Caco-2 (cell line): Measurements from ENCODE around the gene SARNP. TPM values are rescaled to one million over a fixed set of nuclear protein-coding genes. Genes with fewer than 3 reads are reported as not detected.

ENCODE experiments used
- BruUV-seq: library from RNA; stranded (reverse); fragments of 400-500 nt; replicated peaks from 2 replicates; lab custom pipeline; 2021; lab: Mats Ljungman, UMichigan
- CTCF ChIA-PET: fragments of 300-600 bp; sonication (Branson Sonifier 250); formaldehyde crosslinking; loops from one replicate; lab custom pipeline; 2022; ENCODE audit warnings: antibody characterized with exemption; lab: Charles Lee
- POLR2A ChIA-PET: fragments of 300-600 bp; sonication (Branson Sonifier 250); formaldehyde crosslinking; loops from one replicate; lab custom pipeline; 2022; ENCODE audit warnings: antibody characterized with exemption; lab: Charles Lee
- DNase-seq, 2 experiments: peaks; one replicate each; pipeline versions ENCODE4 v3.0.0 to v3.0.0-alpha.2; 2020 to 2022
- H3K27me3 ChIP-seq: replicated peaks from 2 replicates; pipeline ENCODE4 v1.6.0; 2011; ENCODE audit warnings: low read length; ENCODE audit not compliant: control insufficient read depth, insufficient read depth
- H3K36me3 ChIP-seq: 2 replicates; pipeline ENCODE4 v1.5.1; 2011; ENCODE audit warnings: low read length; ENCODE audit not compliant: control insufficient read depth, insufficient read depth
- H3K4me1 ChIP-seq: fragments of 250-450 bp; sonication (Bioruptor Pico); 2 replicates; pipeline ENCODE4 v1.5.1; 2020; ENCODE audit warnings: mild to moderate bottlenecking
- H3K4me3 ChIP-seq: 2 replicates; pipeline ENCODE4 v1.5.1; 2011; ENCODE audit warnings: low read depth, mild to moderate bottlenecking, control low read depth, low read length
- H3K9me3 ChIP-seq: fragments of 250-450 bp; sonication (Bioruptor Pico); 2 replicates; pipeline ENCODE4 v1.5.1; 2020; ENCODE audit warnings: mild to moderate bottlenecking, moderate library complexity
- H3K27ac Mint-ChIP-seq: one replicate; pipeline ENCODE4 v1.8.0; 2022; ENCODE audit warnings: mixed read lengths; ENCODE audit not compliant: unreplicated experiment
- H3K27me3 Mint-ChIP-seq: one replicate; pipeline ENCODE4 v1.8.0; 2022; ENCODE audit warnings: mixed read lengths; ENCODE audit not compliant: insufficient read depth, unreplicated experiment
- H3K36me3 Mint-ChIP-seq: one replicate; pipeline ENCODE4 v1.8.0; 2022; ENCODE audit warnings: mild to moderate bottlenecking, mixed read lengths; ENCODE audit not compliant: insufficient read depth, unreplicated experiment
- H3K4me1 Mint-ChIP-seq: one replicate; pipeline ENCODE4 v1.8.0; 2022; ENCODE audit warnings: low read depth, mixed read lengths; ENCODE audit not compliant: unreplicated experiment
- H3K4me3 Mint-ChIP-seq: one replicate; pipeline ENCODE4 v1.8.0; 2022; ENCODE audit warnings: mild to moderate bottlenecking, moderate library complexity, mixed read lengths; ENCODE audit not compliant: unreplicated experiment
- H3K9me3 Mint-ChIP-seq: one replicate; pipeline ENCODE4 v1.8.0; 2022; ENCODE audit warnings: mixed read lengths; ENCODE audit not compliant: unreplicated experiment
- intact Hi-C: fragments of 100-400 bp; cut with micrococcal nuclease; formaldehyde crosslinking; loops from one replicate; pipeline ENCODE4 v1.10.0; 2022; ENCODE audit not compliant: unreplicated experiment
- total RNA-seq: library from RNA; stranded (reverse); gene quantifications from 2 replicates; pipeline ENCODE4 v1.2.3, GENCODE V29; 2022
- TF ChIP-seq, protein P1 (sequence below), 2 experiments: fragments of 200-600 bp in 1 of 2; IDR thresholded peaks; 1 replicate in 1 of 2; 2 replicates in 1 of 2; pipeline versions ENCODE4 v1.5.1 to v1.8.0; 2011 to 2022; ENCODE audit warnings: antibody characterized with exemption in 1 of 2, control low read depth in 1 of 2, inconsistent platforms in 1 of 2, low read depth in 1 of 2, low read length in 1 of 2, mild to moderate bottlenecking in 1 of 2, moderate library complexity in 1 of 2; ENCODE audit not compliant: insufficient read depth in 1 of 2, severe bottlenecking in 1 of 2, unreplicated experiment in 1 of 2

SARNP gene
- total RNA-seq, 1 experiment from 2014 or later, result 77.6 TPM

DNA sequence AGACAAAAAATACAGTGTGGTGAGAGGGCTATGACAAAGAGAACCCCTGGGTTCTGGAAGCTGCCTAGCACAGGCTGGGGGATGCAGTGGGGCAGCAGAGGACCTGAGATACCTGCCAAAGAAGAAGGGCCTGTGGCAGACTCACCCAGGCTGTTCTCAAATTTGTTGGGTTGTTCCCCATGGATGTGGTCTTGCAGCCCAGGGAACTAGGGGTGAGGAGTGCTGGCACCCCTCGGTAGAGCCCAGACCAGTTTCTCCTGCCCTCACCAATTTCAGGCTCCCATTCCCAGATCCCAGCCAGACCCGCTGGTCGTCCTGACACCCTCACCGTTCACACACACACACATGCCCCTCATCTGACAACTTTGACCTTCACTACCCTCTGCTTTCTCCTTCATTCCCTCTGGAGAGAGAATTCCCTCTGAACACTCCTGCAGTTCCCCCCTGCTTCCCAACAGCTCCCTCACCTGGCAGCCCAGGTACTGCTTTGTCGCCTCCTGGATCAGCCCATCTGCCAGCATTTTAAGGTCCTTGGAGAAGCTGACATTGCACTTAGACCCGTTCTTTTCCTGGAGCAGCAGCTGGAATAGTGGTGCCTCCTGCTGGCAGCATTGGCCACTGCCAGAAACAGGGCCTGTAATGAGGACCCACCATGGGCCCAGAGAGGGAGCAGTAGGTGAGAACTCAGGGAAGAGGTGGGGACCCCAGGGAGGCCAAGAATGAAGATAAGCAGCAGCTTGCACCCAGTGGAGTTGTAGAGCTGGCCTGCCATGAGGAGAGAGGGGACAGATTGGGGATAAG, 80.5 kb downstream of the SARNP start:
- H3K27ac Mint-ChIP-seq, result no peak overlapping the region
- CTCF ChIA-PET, result interaction anchor here (0.5 to 3.8 kb wide), 17 partner anchors 8 to 466 kb away, joined by 3 to 37 read pairs (median 11); partner anchors contain the start of genes CD63, DNAJC14, ORMDL2 and PYM1

DNA sequence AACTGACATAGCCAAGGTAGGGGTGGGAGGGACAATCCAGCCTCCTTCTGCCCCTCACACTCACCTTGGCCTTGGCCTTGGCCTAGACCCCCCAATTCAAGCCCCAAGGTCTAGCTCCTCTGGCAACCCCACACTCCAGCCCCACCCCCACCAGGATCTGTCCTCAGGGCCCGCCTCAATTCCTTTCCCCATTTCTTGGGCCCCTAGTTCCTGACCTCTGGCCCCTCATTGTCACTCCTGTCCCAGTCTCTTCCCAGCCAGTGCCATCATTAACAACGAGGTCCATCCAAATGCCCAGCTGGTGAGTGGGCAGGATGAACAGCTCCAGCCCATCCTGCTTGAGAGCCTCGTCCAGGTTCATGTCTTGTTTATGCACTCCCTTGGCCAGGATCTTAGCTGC, 81.4 kb downstream of the SARNP start:
- intact Hi-C loops, result no loop called here
- Histone ChIP-seq H3K27me3 (no peaks in the 10 kb centered on the region), H3K4me1 (peaks cover 11% of the 10 kb centered on the region), H3K9me3 (no peaks in the 10 kb centered on the region), H3K36me3 (no peaks in the 10 kb centered on the region), H3K4me3 (no peak overlapping the region)
- Mint-ChIP-seq H3K27me3 (no peaks in the 10 kb centered on the region), H3K36me3 (no peaks in the 10 kb centered on the region), H3K4me3 (no peak overlapping the region), H3K9me3 (no peaks in the 10 kb centered on the region), H3K27ac (no peak overlapping the region), H3K4me1 (peaks cover 16% of the 10 kb centered on the region)
- TF ChIP-seq, protein P1, sequence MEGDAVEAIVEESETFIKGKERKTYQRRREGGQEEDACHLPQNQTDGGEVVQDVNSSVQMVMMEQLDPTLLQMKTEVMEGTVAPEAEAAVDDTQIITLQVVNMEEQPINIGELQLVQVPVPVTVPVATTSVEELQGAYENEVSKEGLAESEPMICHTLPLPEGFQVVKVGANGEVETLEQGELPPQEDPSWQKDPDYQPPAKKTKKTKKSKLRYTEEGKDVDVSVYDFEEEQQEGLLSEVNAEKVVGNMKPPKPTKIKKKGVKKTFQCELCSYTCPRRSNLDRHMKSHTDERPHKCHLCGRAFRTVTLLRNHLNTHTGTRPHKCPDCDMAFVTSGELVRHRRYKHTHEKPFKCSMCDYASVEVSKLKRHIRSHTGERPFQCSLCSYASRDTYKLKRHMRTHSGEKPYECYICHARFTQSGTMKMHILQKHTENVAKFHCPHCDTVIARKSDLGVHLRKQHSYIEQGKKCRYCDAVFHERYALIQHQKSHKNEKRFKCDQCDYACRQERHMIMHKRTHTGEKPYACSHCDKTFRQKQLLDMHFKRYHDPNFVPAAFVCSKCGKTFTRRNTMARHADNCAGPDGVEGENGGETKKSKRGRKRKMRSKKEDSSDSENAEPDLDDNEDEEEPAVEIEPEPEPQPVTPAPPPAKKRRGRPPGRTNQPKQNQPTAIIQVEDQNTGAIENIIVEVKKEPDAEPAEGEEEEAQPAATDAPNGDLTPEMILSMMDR (IDR thresholded peaks at IDR 0.05; ENCODE audit: insufficient read depth in 1 of 2, low read depth in 1 of 2, low read length in 1 of 2, severe bottlenecking in 1 of 2, unreplicated experiment in 1 of 2), result no peak
- POLR2A ChIA-PET, result no interaction called here
- no peak for DNase-seq
- CTCF ChIA-PET, result interaction anchor here (0.5 to 3.8 kb wide), 3 partner anchors 11 to 54 kb away, joined by 3 to 35 read pairs (median 21); a partner anchor contains a TSS
- no TSS peak for BruUV-seq

More for the DNA sequence above, 80.5 kb downstream of the SARNP start:
- intact Hi-C loops, result loop anchor here (1.0 kb wide), 3 partner anchors 13 to 78 kb away; a partner anchor contains a TSS
- TF ChIP-seq, protein P1 (IDR thresholded peaks at IDR 0.05; ENCODE audit: insufficient read depth in 1 of 2, low read depth in 1 of 2, low read length in 1 of 2, severe bottlenecking in 1 of 2, unreplicated experiment in 1 of 2), result peak; percentile 67 to 81
- Mint-ChIP-seq H3K36me3 (no peaks in the 10 kb centered on the region), H3K4me3 (peak overlapping the region; percentile 77), H3K27me3 (no peaks in the 10 kb centered on the region), H3K9me3 (no peaks in the 10 kb centered on the region), H3K4me1 (peaks cover 18% of the 10 kb centered on the region)
- H3K4me3 ChIP-seq, result no peak overlapping the region
- DNase-seq, result peak; percentile 81 to 85
- H3K36me3 ChIP-seq, result no peaks in the 10 kb centered on the region
- POLR2A ChIA-PET, result no interaction called here
- no peaks in the 10 kb centered on the region for H3K27me3 ChIP-seq
- peaks cover 11% of the 10 kb centered on the region for H3K4me1 ChIP-seq
- H3K9me3 ChIP-seq, result no peaks in the 10 kb centered on the region
- BruUV-seq, result no TSS peak

GRCh38 chr12:55734595-55734994, 82.9 kb downstream of the SARNP start:
- Histone ChIP-seq H3K27me3 (no peaks in the 10 kb centered on the region), H3K36me3 (no peaks in the 10 kb centered on the region), H3K4me3 (no peak overlapping the region), H3K4me1 (peaks cover 16% of the 10 kb centered on the region), H3K9me3 (no peaks in the 10 kb centered on the region)
- no TSS peak for BruUV-seq
- TF ChIP-seq, protein P1 (IDR thresholded peaks at IDR 0.05; ENCODE audit: insufficient read depth in 1 of 2, low read depth in 1 of 2, low read length in 1 of 2, severe bottlenecking in 1 of 2, unreplicated experiment in 1 of 2), result no peak
- intact Hi-C loops, result no loop called here
- Mint-ChIP-seq H3K4me3 (no peak overlapping the region), H3K27me3 (no peaks in the 10 kb centered on the region), H3K27ac (no peak overlapping the region), H3K9me3 (no peaks in the 10 kb centered on the region), H3K36me3 (peaks cover 6% of the 10 kb centered on the region), H3K4me1 (peaks cover 27% of the 10 kb centered on the region)
- ChIA-PET POLR2A (no interaction called here), CTCF (no interaction called here)
- DNase-seq, result no peak
